ENCODE results near the gene PFN1.

The PFN1 gene

DNA sequence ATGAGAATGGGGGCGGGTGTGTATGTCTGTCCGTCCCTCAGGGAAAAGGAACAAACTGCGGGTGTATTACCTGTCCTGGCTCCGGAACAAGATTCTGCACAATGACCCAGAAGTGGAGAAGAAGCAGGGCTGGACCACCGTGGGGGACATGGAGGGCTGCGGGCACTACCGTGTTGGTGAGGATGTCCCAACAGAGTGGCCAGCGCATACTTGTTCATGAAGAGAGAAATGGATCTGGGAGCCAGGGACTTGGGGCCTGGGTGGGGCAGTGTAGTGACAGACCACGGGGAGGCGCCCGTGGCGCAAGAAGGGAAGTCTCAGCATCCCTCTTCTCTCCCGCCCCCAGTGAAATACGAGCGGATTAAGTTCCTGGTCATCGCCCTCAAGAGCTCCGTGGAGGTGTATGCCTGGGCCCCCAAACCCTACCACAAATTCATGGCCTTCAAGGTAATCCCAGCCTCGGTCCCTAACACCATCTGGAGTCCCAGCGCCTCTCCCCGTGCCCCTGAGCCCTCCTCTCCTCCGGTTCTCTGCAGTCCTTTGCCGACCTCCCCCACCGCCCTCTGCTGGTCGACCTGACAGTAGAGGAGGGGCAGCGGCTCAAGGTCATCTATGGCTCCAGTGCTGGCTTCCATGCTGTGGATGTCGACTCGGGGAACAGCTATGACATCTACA lies 52.5 kb downstream of the PFN1 start:
- DNase-seq, result no peak
